NOMO-1 (cell line): ENCODE measurements around the gene TCF7L1.

Source experiments
- DNase-seq, 2 experiments: peaks; one replicate each; lab custom pipeline; 2025; ENCODE audit not compliant: unreplicated experiment in 2 of 2; lab: John Stamatoyannopoulos, UW

The TCF7L1 gene

DNA sequence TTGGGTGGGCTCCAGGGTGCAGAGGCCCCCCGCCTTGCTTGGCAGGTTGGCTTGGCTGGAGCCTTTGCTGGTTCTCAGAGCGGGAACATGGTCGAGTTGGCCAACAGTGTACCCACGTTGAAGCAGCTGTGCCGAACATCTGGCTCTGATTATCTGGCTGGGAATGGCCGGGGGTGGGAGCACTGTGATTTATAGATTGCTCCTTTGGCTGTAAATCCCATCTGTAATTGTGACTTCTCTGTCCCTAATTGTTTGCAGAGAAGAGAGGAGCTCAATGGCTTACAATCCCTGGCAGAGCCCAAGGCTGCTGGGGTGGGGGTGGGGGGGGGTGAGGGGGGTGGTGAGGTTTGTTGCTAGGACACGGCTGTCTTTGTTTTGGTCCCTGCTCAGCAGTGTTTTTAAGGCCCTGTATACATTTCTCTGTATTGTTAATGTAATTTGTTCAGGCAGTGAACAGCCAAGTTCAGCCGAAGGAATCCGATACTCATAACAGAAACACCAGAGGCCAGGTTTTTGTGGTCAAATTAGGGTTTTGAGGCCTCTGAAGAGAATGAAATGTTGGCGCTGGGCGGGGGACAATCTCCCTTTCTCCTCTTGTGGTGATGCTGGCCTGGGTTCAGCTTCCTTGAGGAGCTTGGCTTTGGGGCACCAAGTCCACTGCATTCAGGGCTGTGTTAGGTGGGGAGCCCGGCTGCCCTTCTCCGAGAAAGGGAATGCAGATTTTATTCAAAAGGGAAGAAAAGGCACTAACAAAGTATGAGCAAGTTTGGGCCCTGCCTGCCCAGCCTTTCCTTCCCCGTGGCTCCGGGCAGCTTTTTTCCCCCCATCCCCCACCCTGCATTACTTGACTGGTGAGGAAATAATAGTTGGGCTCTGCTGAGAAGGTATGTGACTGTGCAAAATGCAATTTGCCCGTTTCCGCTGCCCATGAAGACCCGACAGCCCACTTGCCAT lies 82.5 kb downstream of the TCF7L1 start:
- no peak for DNase-seq

DNA sequence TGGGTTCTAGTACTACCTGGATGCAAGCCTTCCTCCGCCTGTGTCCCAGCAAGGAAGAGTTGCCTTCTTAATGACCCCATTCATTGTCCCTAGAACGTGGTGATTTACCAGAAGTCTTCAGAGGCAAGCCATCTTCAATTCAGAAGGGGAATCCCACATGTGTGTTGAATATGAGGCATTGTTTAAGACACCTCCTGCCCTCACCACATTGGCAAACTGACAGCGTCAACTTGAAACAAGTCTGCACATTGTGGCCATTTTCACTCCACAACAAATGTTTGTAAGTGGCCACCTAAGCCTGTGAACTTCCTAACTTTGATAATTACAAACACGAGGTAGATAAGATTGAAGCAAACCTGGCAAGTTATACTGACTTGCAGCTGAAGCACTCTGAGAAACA lies 83.7 kb downstream of the TCF7L1 start:
- DNase-seq: no peak

DNA sequence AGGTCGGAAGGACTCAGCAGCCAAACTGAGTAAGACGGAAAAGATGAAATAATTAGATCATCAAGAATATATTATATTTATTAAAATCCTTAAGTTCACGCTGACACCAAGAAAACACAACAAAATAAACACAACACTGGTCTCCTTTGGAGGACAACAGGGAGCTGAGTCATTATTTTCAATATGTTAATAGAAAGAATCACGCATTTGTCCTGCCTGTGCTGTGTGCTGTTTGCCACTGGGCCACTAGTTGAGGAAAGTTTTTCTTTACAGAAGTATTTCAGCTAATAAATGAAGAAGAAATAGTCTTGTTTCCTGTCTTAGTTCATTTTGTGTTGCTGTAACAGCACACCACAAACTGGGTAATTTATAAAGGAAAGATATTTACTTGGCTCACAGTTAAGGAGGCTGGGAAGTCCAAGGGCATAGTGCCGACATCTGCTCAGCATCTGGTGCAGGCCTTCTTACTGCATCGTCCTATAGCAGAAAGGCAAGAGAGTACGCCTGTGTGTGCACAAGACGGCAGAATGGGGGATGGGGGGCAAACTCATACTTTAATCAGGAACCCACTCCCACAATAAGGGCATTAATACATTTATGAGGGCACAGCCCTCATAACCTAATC lies 88.0 kb downstream of the TCF7L1 start:
- DNase-seq: no peak

- no peak for DNase-seq
These were observed 89.6 kb downstream of the TCF7L1 start for GRCh38 chr2:85222792-85223191.

DNA sequence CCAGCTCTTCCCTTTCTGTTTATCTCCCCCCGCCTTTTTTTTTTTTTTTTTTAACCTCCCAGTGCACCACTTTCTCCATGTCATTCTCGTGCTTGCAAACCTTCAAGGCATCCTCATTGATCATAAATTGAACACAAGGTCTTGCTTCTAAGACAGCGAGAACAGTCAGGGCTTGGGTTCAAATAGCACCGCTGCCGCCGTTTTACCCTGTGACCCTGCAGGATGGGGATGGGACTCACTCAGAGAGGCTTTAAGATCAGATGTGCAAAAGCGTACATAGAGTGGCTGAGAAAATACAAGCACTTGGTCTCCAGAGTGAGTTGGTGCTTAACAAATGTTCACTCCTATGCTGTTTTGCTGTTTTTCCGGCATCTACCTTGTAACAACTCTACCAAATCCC lies 93.6 kb downstream of the TCF7L1 start:
- DNase-seq: no peak

DNA sequence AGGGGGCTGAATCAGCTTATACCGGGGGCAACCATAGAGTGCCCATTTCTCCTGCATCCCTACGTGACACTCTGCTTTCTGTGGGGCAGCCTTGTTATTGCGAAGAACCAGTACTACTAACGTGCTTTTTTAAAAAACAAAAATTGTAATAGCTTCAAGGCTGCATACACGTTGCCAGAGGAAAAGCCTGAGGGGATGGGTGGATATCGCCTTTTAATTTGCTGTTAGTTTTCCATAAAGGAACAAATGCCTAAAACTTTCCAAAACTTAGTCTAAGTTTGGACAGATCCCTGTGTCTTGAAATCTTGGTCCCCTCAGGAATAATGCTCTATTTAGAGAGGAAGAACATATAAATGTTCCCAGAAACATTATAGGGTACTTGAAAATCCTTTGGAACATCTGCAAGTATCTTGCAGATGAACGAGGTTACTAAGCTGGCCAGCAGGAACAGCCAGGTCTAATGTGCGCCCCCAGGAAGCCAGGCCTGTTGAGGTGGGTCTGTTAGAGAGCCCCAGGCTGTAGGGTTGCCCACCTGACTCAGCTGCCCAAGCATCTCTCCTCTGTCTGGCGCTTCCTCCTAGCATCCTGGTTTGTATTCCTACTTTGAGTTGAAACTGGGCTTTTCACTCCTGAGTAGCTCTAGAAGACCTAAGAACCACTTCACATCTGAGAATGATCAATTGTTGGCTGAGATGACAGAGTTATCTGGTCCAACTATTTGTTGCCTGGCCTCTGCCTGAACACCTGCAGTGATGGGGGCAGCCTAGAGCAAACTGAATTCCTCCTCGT lies 97.7 kb downstream of the TCF7L1 start:
- DNase-seq: no peak

DNA sequence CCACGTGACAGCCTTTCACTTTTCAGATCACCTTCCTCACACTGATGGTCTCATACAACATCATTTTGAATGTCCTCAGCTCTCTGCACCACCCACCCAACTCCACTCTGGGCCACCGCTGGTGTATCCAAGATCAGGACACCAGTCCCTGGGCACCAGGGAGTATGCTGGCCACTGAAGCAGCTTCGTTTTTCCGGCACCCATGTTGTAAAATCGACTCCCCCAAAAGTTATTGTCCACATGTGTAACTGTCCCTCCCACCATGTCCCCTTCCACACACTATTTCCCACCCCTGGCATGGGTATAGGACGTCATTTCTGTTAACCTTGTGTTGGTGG lies 98.2 kb downstream of the TCF7L1 start:
- no peak for DNase-seq

GRCh38 chr2:85231952-85232351 lies 98.8 kb downstream of the TCF7L1 start:
- DNase-seq: no peak

DNA sequence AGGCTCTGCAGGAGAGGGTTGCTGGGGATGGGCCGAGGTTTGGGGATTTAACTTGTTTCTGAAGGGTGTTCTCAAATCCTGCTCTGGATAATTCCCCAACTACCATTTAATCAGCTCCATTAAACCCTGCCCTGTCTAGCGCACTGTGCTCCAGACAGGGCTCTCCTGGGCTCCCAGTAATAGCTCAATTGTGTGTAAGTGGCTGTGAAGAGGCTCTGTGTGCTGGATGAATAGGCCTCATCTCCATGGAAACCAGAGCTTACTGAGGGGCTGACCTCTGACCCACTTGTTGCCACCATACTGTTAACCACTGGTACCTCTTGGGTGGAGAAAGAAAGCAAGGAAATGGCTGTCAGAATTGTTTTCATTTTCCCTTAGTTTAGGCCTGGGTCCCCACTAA lies 101.7 kb downstream of the TCF7L1 start:
- DNase-seq: no peak

DNA sequence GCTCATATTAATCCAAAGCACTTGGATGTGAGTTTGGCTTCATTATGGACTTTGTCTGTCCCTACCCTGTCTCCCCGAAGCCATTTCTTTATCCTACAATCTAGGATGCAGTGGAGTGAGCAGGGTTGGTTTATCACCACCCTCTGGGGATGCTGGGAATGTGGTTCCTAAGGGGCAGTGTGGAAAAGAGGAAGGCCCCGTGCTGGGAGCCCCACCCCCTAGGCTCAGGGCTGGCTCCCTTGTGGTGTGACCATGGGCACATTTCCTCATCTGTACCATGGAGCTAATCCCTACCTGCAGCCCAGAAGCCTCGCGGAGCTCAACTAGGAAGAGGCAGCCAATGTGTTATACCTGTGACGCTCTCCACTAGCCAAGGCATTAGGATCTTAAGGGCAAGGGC lies 102.1 kb downstream of the TCF7L1 start:
- no peak for DNase-seq

GRCh38 chr2:85236084-85236483 lies 102.9 kb downstream of the TCF7L1 start:
- DNase-seq: no peak

- no peak for DNase-seq
These were observed 104.8 kb downstream of the TCF7L1 start for GRCh38 chr2:85237849-85238565.

DNA sequence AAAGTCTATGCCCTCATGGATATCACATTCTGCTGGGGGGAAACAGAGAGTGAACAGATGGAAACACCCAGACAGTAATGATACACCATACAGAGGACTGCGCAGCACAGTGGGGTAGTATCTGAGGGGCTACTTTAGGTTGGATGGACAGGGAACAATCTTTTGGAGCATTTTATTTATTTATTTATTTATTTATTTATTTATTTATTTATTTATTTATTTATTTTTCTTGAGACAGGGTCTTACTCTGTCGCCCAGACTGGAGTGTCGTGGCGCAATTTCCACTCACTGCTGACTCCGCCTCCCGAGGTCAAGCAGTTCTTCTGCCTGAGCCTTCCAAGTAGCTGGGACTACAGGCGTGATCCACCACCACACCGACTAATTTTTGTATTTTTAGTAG lies 105.4 kb downstream of the TCF7L1 start:
- DNase-seq: no peak

DNA sequence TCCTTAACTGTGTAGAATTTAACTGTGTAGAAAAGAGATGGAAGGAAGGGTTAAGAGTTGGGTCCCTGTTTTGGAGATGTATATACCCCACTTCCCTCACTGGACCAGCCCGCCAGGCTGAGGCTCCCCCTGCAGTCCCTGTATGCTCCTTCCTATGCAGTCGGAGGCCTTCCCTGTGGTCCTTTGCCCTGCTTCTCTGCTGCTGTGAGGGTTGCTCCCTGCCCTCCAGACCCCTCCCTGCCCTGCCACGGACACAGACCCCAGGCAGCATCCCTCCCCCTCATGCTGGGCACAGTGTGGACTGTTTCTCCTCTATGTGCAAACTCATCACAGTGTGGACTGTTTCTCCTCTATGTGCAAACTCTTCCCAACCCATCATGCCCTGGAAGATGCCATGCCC lies 105.9 kb downstream of the TCF7L1 start:
- DNase-seq: no peak

DNA sequence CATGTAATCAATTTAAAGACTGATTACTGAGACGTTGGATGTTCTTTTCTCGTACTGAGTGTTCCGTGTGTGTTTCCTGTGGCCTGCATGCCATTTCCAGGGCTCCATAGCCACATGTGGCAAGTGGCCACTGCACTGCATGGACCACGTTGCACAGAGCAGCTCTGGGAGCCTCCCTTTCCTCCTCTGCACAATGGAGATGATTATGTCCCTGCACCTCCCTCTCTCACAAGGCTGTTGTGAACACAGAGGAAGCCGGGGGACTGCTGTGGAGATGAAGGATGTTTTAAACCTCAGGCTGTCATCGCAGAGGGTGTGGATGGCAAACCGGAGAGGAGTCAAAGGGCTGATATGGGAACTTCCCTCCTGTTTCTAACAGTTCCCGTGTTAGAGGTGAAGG lies 106.9 kb downstream of the TCF7L1 start:
- DNase-seq: no peak

DNA sequence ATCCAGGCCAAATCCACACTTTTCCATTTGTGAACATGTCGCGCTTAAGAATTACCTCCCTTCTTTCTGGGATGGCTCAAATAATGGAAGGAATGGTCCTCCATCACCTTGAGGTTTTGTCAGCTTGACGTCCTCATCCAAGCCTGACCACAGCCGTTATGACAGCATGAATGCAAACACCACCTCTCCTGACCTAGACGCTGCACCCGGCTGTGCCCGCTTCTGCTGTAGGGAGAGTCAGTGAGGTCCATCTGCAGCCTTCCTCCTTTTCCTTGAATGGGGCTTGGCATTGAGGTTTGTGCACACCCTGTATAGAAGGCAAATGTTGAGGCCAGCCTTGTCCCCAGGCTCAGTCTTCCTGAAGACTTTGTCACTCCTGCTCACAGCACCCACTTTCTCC lies 109.1 kb downstream of the TCF7L1 start:
- no peak for DNase-seq

DNA sequence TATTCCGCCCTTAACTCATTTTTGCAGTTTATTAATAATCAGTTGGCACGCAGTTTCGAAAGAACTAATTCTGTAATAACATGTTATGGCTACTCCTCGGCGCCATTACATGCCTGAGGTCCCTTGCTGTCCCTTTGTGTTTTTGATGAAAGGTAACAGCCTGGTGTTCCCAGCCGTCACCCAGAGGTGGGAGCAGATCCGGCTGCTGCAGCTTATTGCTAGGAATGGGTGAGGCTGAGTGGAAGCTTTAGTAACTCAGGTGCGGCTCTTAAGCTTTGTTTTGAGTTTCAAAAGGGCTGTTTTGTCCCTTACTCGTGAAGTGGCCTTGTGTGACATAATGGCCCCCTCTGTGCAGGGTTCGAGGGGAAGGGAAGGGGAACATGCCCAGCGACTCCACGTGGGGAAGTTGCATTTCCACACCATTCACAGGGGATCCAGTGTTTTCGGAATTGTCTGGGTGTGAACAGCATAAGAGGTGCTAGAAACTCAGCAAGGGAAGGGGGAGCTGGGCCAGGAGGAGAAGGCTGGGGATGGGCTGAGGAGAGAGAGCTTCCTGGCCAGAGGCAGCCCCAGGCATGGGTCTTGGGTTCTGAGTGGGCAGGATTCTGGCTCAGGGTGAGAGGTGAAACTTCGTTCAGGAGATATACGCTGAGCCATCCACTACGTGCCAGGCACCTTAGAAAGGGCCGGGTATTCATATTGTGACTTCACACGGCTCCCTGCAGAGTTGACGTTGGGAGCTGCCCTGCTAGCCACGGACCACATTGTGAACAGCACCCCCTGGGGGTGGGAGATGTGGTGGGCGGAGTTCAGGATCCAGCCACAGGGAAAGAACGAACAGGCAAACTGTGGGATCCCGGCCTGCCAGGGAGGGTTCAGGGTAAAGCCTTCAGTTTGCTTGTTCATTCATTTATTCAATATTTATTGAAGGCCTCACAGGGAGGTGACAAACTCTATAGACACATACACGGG lies 110.2 kb downstream of the TCF7L1 start:
- DNase-seq: peak; percentile 24 to 42

DNA sequence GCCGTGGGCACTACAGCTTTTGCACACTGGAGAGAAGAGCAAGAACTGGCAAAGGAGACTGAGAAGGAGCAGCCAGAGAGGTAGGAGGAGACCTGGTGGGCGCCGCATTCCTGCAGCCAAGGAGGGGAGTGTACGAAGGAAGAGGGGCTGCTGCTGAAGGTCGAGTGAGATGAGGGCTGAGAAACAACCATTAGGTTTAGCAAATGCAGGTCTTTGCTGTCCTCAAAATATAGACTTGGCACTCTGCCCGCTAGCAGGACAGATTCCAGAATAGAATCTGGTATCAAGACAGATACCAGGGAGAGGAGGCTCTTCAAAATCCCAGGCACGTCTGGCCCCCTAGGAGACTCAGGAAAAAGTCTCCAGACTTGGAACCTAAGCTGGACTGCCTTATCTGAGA lies 111.6 kb downstream of the TCF7L1 start:
- no peak for DNase-seq

- DNase-seq: no peak
These were observed 112.7 kb downstream of the TCF7L1 start for GRCh38 chr2:85245891-85246290.

DNA sequence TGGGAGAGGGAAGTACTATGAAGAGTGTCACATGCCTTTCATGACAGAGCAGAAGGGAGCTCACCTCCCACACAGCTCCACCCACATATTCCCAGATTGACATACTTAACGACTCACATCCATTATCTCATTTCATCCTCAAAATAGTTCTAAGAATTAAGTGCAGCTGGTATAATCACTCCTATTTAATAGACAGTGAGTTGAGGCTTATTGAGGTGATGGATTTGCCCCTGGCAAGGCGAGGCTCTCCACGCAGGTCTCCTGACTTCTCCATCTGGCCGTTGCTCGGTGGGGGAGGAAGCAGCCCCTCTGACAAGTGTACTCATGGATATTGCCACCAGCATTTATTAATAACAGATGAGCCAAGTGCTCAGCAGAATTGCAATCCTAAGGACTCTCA lies 113.2 kb downstream of the TCF7L1 start:
- no peak for DNase-seq
